A549 (cell line): ENCODE data around the gene BCL2L1.

Source experiments
- JUN ChIP-seq, 2 experiments: fragments of >200 bp; sonication (Bioruptor Twin); formaldehyde crosslinking; IDR thresholded peaks; 2 replicates in 1 of 2; 3 replicates in 1 of 2; pipeline ENCODE4 v1.6.1; 2016 to 2017
- POLR2A ChIP-seq: IDR thresholded peaks from 2 replicates; pipeline ENCODE4 v1.6.1; 2012; ENCODE audit warnings: mild to moderate bottlenecking, low read length

DNA sequence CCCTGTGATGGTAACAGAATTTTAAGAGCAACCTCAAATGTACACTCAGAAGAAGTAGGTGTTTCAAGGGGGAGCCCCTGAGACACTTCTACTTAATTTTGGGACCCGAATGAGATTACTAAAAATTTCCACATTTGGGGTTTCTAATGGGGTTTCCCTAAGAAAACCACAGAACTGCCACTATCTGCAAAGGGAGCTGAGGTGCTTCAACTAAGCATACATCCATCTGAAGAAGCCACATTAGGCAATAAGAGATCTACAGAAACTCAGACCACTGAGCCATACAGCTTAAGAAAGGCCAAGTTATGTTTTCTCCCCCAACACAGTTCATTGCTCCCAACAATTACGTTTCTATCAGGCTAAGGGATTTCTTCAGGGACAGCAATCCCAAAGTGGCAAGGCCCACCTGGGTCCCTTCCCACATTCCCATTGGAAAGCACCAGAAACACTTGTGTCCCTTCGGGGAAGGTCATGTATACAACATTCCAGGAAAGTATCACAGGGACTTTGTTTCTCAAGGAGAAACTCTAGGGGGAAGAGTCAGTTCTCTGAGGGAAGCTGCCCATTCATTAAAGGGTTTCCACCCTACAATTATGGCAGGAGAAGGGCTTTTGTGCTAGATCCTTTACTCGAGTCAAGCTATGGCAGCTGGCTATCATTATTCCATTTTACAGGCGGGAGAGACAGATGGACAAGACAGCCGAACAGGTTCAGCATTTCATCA lies 5.0 kb downstream of the BCL2L1 start:
- TF ChIP-seq POLR2A, result no peak
- no peak for TF ChIP-seq JUN (IDR thresholded peaks at IDR 0.05)
